IPS-20b (cell line): ENCODE data around the gene FNDC3B.

Experiments
- H3K27ac ChIP-seq: one replicate; pipeline ENCODE4 v1.5.1; 2013; ENCODE audit warnings: low read length
- H3K27me3 ChIP-seq: 2 replicates; pipeline ENCODE4 v1.6.1; 2013; ENCODE audit warnings: mild to moderate bottlenecking, low read length, inconsistent platforms; ENCODE audit not compliant: insufficient read depth
- H3K36me3 ChIP-seq: 2 replicates; pipeline ENCODE4 v1.6.1; 2013; ENCODE audit warnings: low read depth, mild to moderate bottlenecking, inconsistent platforms, low read length, moderate library complexity; ENCODE audit not compliant: insufficient read depth
- H3K4me1 ChIP-seq: 2 replicates; pipeline ENCODE4 v1.6.1; 2013; ENCODE audit warnings: mild to moderate bottlenecking, control low read depth, inconsistent platforms, low read length, moderate library complexity; ENCODE audit not compliant: insufficient read depth
- H3K4me3 ChIP-seq: 2 replicates; pipeline ENCODE4 v1.5.1; 2013; ENCODE audit warnings: mild to moderate bottlenecking, low read length, inconsistent platforms
- H3K9ac ChIP-seq: 2 replicates; pipeline ENCODE4 v1.6.1; 2013; ENCODE audit warnings: low read depth, mild to moderate bottlenecking, inconsistent platforms, low read length, moderate library complexity
- H3K9me3 ChIP-seq: 2 replicates; pipeline ENCODE4 v1.6.1; 2013; ENCODE audit warnings: mild to moderate bottlenecking, low read depth, low read length, inconsistent platforms; ENCODE audit not compliant: insufficient read depth

FNDC3B gene

GRCh38 chr3:172009803-172010202, 29.6 kb upstream of the FNDC3B start:
- Histone ChIP-seq H3K9me3 (no peaks in the 10 kb centered on the region), H3K27me3 (no peaks in the 10 kb centered on the region), H3K36me3 (no peaks in the 10 kb centered on the region), H3K4me1 (0 out of 2 replicates have a peak, but pooled peaks cover 5% of the 10 kb centered on the region), H3K27ac (no peak overlapping the region), H3K4me3 (no peak overlapping the region), H3K9ac (no peak overlapping the region)

- no peak overlapping the region for H3K9ac ChIP-seq
Measured at GRCh38 chr3:172012775-172013174, 26.6 kb upstream of the FNDC3B start.

GRCh38 chr3:172014145-172014544, 25.2 kb upstream of the FNDC3B start:
- Histone ChIP-seq H3K36me3 (no peaks in the 10 kb centered on the region), H3K9ac (no peak overlapping the region), H3K4me1 (0 out of 2 replicates have a peak, but pooled peaks cover 5% of the 10 kb centered on the region), H3K27ac (no peak overlapping the region), H3K9me3 (no peaks in the 10 kb centered on the region), H3K27me3 (no peaks in the 10 kb centered on the region), H3K4me3 (no peak overlapping the region)

More at GRCh38 chr3:172012775-172013174, 26.6 kb upstream of the FNDC3B start:
- Histone ChIP-seq H3K9me3 (no peaks in the 10 kb centered on the region), H3K27me3 (no peaks in the 10 kb centered on the region), H3K4me3 (no peak overlapping the region), H3K4me1 (0 out of 2 replicates have a peak, but pooled peaks cover 5% of the 10 kb centered on the region), H3K36me3 (no peaks in the 10 kb centered on the region), H3K27ac (no peak overlapping the region)

- H3K9ac ChIP-seq: no peak overlapping the region
- H3K27ac ChIP-seq: no peak overlapping the region
- no peaks in the 10 kb centered on the region for H3K36me3 ChIP-seq
- no peaks in the 10 kb centered on the region for H3K27me3 ChIP-seq
- H3K9me3 ChIP-seq: no peaks in the 10 kb centered on the region
- H3K4me3 ChIP-seq: no peak overlapping the region
- no peaks in the 10 kb centered on the region for H3K4me1 ChIP-seq
Measured at GRCh38 chr3:172018364-172018763, 21.0 kb upstream of the FNDC3B start.

- Histone ChIP-seq H3K4me1 (no peaks in the 10 kb centered on the region), H3K36me3 (no peaks in the 10 kb centered on the region), H3K9me3 (no peaks in the 10 kb centered on the region), H3K27me3 (no peaks in the 10 kb centered on the region), H3K4me3 (no peak overlapping the region), H3K27ac (no peak overlapping the region), H3K9ac (no peak overlapping the region)
Measured at GRCh38 chr3:172020763-172021162, 18.6 kb upstream of the FNDC3B start.

- Histone ChIP-seq H3K27me3 (no peaks in the 10 kb centered on the region), H3K36me3 (no peaks in the 10 kb centered on the region), H3K4me3 (no peak overlapping the region), H3K9me3 (no peaks in the 10 kb centered on the region), H3K27ac (no peak overlapping the region), H3K9ac (no peak overlapping the region), H3K4me1 (no peaks in the 10 kb centered on the region)
Measured at GRCh38 chr3:172021164-172021563, 18.2 kb upstream of the FNDC3B start.

- Histone ChIP-seq H3K4me3 (no peak overlapping the region), H3K9ac (no peak overlapping the region), H3K27ac (no peak overlapping the region), H3K9me3 (no peaks in the 10 kb centered on the region), H3K4me1 (no peaks in the 10 kb centered on the region), H3K36me3 (no peaks in the 10 kb centered on the region), H3K27me3 (no peaks in the 10 kb centered on the region)
Measured at GRCh38 chr3:172021859-172022258, 17.5 kb upstream of the FNDC3B start.

- Histone ChIP-seq H3K36me3 (no peaks in the 10 kb centered on the region), H3K27me3 (no peaks in the 10 kb centered on the region), H3K27ac (no peak overlapping the region), H3K4me1 (no peaks in the 10 kb centered on the region), H3K9me3 (no peaks in the 10 kb centered on the region), H3K4me3 (no peak overlapping the region), H3K9ac (no peak overlapping the region)
Measured at GRCh38 chr3:172023915-172024314, 15.5 kb upstream of the FNDC3B start.

- Histone ChIP-seq H3K9ac (no peak overlapping the region), H3K36me3 (no peaks in the 10 kb centered on the region), H3K4me3 (no peak overlapping the region), H3K9me3 (no peaks in the 10 kb centered on the region), H3K27ac (no peak overlapping the region), H3K27me3 (no peaks in the 10 kb centered on the region), H3K4me1 (no peaks in the 10 kb centered on the region)
Measured at GRCh38 chr3:172024679-172025078, 14.7 kb upstream of the FNDC3B start.

GRCh38 chr3:172029425-172030098, 9.8 kb upstream of the FNDC3B start:
- Histone ChIP-seq H3K36me3 (no peaks in the 10 kb centered on the region), H3K27ac (no peak overlapping the region), H3K27me3 (no peaks in the 10 kb centered on the region), H3K9ac (no peak overlapping the region), H3K4me3 (no peak overlapping the region), H3K9me3 (no peaks in the 10 kb centered on the region), H3K4me1 (no peaks in the 10 kb centered on the region)

GRCh38 chr3:172030181-172030580, 9.2 kb upstream of the FNDC3B start:
- Histone ChIP-seq H3K4me1 (no peaks in the 10 kb centered on the region), H3K27ac (no peak overlapping the region), H3K36me3 (no peaks in the 10 kb centered on the region), H3K27me3 (no peaks in the 10 kb centered on the region), H3K9ac (no peak overlapping the region), H3K4me3 (no peak overlapping the region), H3K9me3 (no peaks in the 10 kb centered on the region)

- Histone ChIP-seq H3K9me3 (no peaks in the 10 kb centered on the region), H3K4me3 (no peak overlapping the region), H3K4me1 (no peaks in the 10 kb centered on the region), H3K27me3 (no peaks in the 10 kb centered on the region), H3K9ac (no peak overlapping the region), H3K36me3 (no peaks in the 10 kb centered on the region), H3K27ac (no peak overlapping the region)
Measured at GRCh38 chr3:172031996-172032395, 7.4 kb upstream of the FNDC3B start.
